Measurements from ENCODE around the gene KDM4B.

Gene KDM4B

DNA sequence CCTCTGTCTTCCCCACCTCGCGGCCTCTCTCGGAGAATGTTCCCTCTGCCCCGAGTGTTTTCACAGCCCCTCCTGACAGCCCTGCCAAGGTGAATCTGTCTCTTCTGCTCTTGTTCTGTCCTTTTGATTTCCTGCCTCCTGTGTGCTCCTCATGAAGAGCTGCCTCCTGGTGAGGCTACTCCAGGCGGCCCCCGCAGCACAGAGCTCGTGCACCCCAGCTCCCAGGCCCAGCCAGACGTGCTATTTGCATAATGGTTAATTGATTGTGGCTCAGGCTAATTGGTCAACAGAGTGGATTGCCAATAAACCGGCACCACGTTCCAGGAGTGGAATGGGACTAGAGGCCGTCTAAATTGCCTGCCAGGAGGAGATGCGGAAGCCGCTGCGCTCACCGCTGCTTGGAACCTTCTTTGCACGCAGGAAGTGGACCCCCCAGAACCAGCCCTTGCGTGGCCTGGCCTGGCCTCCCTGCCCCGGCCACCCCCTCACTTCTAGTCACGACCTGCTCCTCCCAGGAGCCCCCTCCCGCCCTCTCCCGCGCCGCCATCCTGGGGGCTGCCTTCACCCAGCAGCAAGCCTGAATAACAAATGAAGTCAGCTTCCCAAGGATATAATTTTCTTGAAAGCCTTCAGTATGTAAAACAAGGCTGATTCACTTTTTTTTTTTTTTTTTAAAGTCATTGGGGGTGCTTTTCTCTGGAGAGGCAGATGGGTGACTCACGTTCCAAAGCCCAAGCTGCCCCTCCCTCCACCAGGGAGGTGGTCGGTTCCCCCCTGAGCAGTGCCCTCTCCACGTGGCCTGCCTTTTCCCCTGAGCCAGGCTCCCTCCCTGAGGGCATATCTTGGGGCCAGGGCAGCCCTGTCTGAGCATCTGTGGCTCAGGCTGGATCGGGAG, 144.0 kb downstream of the KDM4B start:
- no peak for TF ChIP-seq CTCF (IDR thresholded peaks at IDR 0.05; ENCODE audit: low read depth, low read length)
- no peak overlapping the region for H3K4me3 ChIP-seq (ENCODE audit: low read depth, low read length)

GRCh38 chr19:5113633-5114586, 145.0 kb downstream of the KDM4B start:
- H3K4me3 ChIP-seq (ENCODE audit: low read depth, low read length) = no peak overlapping the region
- TF ChIP-seq CTCF (IDR thresholded peaks at IDR 0.05; ENCODE audit: low read depth, low read length) = no peak

GRCh38 chr19:5114727-5115126, 145.8 kb downstream of the KDM4B start:
- H3K4me3 ChIP-seq (ENCODE audit: low read depth, low read length) = no peak overlapping the region
- TF ChIP-seq CTCF (IDR thresholded peaks at IDR 0.05; ENCODE audit: low read depth, low read length) = no peak

GRCh38 chr19:5115351-5115750, 146.4 kb downstream of the KDM4B start:
- no peak overlapping the region for H3K4me3 ChIP-seq (ENCODE audit: low read depth, low read length)
- TF ChIP-seq CTCF (IDR thresholded peaks at IDR 0.05; ENCODE audit: low read depth, low read length) = no peak

- H3K4me3 ChIP-seq (ENCODE audit: low read depth, low read length) = no peak overlapping the region
- TF ChIP-seq CTCF (IDR thresholded peaks at IDR 0.05; ENCODE audit: low read depth, low read length) = no peak
These were observed 146.9 kb downstream of the KDM4B start for GRCh38 chr19:5115771-5116202.

GRCh38 chr19:5116292-5116691, 147.4 kb downstream of the KDM4B start:
- H3K4me3 ChIP-seq (ENCODE audit: low read depth, low read length) = no peak overlapping the region
- no peak for TF ChIP-seq CTCF (IDR thresholded peaks at IDR 0.05; ENCODE audit: low read depth, low read length)

Data from WI38 (cell line).